DMS153 (cell line): ENCODE results near the gene SLC43A1.
A peak's percentile ranks its signal among the peaks of the same experiment; 100 is the strongest.

ENCODE experiments used
- DNase-seq: peaks from one replicate; lab custom pipeline; 2025; lab: John Stamatoyannopoulos, UW

SLC43A1 gene

GRCh38 chr11:57479021-57479663 is 36.4 kb downstream of the SLC43A1 start:
- DNase-seq: no peak

DNA sequence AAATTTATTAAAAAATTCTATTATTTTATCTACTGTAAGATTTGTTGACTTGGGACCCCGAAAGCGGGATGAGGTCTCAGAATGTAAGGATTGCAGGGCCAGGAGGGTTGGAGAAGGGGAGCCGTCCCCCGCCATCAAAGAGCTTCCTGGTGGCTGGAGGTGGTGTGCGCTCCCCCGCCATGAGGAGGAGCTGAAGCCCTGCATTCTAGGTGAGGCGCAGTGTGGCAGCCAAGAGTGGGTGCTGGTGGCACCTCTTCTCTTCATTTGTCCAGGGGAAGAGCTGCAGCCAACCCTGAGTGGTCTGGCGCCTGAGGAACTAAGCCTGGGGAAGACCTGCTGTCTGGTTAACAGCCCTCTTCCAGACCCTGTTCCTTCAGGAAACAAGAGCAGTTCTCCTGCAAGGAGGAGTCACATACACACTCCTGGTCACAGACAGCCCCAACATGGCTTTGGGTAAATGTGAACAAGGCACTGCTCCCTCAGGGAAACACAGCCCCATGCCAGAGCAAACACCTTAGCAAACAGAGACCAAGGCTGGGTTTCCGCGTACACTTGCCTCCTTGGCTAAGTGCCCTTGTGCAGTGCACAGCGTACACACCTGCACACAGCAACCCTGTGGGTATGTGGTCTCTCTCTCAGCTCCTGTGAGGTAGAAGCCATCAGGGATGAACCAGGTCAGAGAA is 37.9 kb downstream of the SLC43A1 start:
- peak; percentile 27 for DNase-seq

DNA sequence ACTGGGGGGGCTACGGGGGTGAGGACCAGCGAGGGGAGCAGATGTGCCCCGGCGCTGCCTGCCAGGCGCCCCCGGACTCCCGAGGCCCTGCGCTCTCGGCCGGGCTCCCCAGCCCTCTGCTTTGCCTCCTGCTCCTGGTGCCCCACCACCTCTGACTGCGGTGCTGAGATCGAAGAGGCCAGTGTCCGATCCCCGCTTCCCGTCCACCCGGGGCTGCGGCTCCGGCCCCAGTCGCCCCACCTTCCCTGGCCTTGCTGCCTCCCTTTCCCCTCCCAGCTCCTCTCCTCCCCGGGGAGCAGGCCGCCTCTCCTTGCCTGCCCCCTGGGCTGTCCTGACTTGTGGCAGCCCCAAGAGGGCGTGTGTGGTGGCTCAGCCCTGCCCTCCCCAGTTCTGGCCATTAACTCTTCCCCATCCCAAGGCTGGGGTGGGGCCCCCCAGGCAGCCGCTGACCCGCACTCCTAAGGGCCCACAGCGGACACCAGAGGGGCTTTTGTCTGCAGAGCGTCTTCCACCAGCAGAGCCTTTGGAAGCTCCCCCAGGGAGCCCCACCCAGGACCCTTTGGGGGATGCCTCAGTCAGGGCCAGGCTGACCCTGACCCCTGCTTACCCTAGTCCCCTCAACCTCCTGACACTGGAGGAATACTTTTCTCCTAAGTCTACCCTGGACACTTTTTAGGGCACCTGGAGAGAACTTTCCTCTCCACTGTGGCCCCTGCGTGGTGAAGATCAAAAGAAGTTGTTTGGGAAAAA is 38.6 kb downstream of the SLC43A1 start:
- DNase-seq: peak; percentile 18

GRCh38 chr11:57476047-57476756 is 39.3 kb downstream of the SLC43A1 start:
- DNase-seq: no peak

DNA sequence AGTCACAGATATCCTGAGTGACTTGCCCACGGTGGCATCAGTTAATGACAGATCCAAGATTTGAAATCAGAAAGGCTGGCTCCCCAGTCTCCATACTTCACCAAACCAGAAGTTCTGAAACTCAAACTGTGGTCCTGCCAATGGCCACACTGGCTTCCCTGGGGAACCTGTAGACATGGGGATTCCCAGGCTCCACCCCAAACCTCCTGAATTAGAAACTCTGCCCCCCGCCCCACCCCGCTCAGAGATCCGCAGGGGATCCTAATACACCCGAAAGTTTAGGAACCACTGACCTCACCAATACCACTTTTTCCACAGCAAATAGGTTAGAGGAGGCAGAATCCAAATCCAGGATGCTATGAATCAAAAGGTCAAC is 39.8 kb downstream of the SLC43A1 start:
- DNase-seq: no peak

GRCh38 chr11:57475191-57475590 is 40.3 kb downstream of the SLC43A1 start:
- no peak for DNase-seq

DNA sequence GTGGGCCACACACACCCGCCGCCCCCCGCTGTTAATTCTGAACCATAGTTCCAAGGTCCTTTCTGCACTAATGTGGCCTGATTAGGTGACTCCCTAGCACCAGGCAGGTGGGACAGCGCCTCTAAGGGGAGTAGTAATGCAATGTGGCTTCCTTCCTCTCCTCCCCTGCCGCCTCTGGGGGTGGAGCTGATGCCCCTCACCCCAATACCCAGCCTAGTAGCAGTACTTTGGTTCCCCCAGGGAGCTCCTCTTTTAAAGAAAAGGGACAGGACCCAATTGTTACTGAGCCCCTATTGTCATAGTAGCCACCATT is 40.7 kb downstream of the SLC43A1 start:
- DNase-seq: no peak

DNA sequence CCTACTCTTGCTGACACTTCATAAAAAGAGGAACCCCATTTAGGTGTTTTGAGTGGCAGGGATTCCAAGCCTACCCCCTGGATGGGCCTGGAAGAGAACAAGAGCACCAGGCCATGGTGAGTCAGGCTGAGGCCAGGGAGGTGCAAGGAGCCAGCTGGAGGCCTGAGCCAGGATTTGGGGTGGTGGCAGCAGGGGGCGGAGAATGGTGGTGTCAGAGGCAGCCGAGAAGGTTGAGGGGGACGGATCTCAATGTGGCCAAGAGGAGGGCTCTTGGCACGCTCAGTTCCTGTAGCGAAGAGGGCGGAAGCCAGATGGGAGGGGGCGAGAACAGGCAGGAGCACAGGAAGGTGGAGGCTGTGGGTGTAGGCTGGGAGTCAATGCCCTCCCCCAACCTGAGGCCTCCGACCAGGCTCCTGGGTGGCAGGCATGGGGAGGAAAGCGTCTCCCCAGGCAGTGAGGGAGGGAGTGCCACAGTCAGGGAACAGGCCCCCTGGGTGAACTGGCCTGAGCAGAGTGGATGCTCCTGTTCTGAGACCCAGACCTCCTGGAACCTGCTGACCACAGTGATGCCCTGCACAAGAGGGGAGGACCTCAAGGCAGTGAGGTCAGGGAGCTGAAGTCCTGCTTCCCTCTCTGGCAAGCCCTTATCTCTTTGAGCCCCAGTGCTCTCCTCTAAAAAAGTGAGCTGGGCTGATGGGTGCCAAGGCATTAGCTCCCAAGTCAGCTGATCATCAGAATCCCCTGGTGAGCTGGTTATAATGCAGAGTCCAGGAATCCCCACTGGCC is 41.3 kb downstream of the SLC43A1 start:
- DNase-seq: no peak

GRCh38 chr11:57473285-57473841 is 42.1 kb downstream of the SLC43A1 start:
- DNase-seq: no peak

GRCh38 chr11:57471496-57471895 is 44.0 kb downstream of the SLC43A1 start:
- no peak for DNase-seq

DNA sequence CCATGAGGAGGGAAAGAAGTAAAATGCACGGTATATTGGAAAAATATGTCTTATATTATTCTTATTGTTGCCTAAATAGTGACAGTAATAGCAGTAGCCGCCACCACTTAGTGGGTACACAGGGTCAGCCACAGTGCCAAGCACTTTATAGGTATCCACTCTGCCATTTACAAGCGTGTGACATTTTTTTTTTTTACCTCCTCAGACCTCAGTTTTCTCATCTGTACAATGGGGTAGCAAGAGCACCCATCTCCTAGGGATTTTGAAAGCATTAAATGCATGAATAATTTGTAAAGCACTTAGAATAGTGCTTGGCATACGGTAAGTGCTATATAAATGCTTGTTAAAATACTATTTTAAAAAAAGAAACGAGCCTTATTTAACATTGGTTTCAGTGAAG is 46.2 kb downstream of the SLC43A1 start:
- no peak for DNase-seq

GRCh38 chr11:57468276-57468675 is 47.2 kb downstream of the SLC43A1 start:
- DNase-seq: no peak

DNA sequence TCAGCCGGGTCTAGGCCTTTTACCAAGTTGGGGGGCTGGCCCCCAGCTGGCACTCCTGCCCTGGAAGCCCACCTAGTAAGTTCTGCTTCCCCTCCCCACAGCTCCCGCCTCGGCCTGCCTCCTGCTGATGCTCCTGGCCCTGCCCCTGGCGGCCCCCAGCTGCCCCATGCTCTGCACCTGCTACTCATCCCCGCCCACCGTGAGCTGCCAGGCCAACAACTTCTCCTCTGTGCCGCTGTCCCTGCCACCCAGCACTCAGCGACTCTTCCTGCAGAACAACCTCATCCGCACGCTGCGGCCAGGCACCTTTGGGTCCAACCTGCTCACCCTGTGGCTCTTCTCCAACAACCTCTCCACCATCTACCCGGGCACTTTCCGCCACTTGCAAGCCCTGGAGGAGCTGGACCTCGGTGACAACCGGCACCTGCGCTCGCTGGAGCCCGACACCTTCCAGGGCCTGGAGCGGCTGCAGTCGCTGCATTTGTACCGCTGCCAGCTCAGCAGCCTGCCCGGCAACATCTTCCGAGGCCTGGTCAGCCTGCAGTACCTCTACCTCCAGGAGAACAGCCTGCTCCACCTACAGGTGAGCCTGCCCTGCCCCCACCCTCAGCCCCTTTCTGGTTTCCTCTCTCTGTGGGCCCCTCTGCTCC is 47.9 kb downstream of the SLC43A1 start:
- DNase-seq: no peak

GRCh38 chr11:57466680-57467079 is 48.8 kb downstream of the SLC43A1 start:
- no peak for DNase-seq

- DNase-seq: no peak
These were observed 50.8 kb downstream of the SLC43A1 start for GRCh38 chr11:57464539-57465181.

- DNase-seq: no peak
These were observed 51.6 kb downstream of the SLC43A1 start for GRCh38 chr11:57463671-57464538.

- DNase-seq: no peak
These were observed 52.9 kb downstream of the SLC43A1 start for GRCh38 chr11:57462597-57462996.

GRCh38 chr11:57461841-57462489 is 53.5 kb downstream of the SLC43A1 start:
- DNase-seq: no peak
